ENCODE data around the gene NFATC2.
"Not testable (repeated sequence)": the region's sequence is repeated elsewhere in the genome, so short reads cannot be mapped to it uniquely, and the experiment has no call there.

Gene NFATC2

DNA sequence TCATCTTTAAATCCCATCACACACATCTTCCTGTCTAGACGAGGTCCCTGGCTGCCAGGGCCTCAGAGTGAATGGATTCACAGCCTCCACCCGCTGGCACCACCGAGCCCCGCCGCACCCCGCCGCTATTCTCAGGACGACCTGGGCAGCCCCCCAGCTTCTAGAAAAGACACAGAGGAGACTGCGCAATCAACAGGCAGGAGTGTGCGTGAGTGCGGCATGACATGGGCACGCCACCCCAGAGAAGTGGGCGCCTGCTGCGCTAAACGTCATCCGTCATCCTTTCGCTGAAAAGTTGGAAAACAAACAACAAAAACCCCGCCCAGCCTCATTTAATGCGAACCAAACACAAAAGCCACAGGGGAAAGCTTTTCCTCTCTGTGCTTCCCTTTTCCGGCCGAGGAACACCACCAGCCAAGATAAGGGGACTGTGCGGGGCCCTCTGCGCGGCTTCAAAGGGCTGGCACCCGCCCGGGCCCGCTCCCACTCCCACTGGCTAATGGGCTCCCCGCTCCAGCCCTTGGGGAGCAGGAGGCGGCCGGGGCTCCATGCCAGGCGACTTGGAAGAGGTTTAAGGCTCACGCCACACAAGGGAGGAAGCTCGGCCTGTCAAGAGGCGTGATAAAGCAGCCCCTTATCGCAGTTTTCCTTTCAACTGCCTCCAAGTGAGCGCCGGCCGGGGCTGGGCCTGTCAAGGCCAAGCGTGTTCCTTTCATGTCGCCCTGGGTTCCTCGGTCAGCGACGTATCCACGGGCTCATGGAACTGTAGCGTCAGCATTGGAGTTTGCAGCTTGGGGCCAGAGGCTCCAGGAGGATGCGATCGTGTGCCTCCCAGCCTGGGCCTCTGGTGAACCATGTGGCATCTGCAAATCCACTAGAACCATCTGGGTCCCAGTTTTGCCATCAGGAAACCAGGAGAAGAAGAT lies 50.1 kb downstream of the NFATC2 start:
- DNase-seq: peak; percentile 83

DNA sequence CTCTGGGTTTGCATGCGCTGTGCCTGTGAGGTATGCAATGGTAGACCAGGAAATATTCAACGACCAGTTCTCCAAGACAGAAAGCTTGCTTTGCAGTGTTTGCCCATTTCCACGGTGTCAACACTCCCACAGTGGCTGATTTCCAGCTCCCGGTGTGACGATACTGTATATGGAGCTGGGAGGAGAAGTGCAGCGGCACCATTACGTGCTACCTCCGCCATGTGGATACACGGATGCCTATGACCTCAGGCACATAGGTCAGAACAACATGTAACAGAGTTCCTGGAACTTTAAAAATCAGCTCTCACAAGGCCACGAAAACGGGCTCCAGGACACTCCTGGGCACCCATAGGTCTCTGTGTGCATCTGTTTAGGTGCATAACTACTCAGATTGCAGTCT lies 51.1 kb downstream of the NFATC2 start:
- no peak for DNase-seq

DNA sequence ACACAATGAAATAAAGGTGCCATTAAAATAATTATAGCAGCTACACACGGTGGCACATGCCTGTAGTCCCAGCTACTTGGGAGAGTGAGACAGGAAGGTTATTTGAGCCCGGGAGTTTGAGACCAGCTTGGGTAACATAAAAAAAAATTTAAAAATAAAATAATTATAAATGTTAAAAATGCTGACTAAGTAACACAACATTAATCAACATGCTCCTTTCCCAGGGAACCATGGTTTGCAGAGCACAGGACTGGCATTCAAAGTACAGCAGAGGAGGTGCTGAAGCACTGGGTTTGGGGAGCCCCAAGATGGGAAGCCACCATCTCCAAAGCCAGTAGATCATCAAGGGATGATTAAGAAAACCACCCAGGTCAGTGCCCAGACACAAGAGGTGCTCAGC lies 51.9 kb downstream of the NFATC2 start:
- DNase-seq: no peak

DNA sequence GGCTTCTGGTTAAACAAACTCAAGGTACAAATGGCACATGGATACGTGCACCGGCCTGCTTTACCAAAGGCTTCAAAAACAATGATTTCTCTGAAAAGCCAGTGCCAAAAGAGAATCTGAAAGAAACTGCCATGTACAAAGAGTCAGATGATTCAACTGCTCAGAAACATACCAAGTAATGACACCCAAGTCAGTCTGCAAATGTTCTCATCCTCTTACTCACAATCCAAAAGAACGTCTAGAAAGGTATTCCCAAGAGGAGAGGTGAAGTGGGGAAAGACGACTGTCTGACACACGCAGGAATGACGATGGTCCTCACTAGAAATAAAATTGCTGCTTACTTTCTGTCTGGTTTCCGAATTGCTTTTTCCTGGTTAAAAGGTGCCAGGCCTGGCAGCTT lies 52.9 kb downstream of the NFATC2 start:
- no peak for DNase-seq

DNA sequence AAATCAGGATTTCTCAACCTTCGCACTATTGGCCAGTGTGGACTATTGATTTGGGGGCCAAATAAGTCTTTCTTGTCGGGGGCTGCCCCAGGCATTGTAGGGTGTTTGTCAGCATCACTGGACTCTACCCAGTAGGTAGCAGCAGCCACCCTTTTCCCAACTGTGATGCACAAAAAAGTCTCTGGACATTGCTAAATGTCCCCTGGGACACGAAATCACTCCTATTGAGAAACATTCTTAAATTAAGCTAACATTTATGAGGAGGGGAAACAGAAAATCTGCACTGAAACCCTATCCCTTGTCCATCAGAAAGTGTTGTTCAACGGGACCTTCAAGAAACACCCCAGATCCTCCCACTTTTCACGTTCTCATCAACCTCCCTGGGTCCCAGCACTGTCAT lies 54.2 kb downstream of the NFATC2 start:
- no peak for DNase-seq

DNA sequence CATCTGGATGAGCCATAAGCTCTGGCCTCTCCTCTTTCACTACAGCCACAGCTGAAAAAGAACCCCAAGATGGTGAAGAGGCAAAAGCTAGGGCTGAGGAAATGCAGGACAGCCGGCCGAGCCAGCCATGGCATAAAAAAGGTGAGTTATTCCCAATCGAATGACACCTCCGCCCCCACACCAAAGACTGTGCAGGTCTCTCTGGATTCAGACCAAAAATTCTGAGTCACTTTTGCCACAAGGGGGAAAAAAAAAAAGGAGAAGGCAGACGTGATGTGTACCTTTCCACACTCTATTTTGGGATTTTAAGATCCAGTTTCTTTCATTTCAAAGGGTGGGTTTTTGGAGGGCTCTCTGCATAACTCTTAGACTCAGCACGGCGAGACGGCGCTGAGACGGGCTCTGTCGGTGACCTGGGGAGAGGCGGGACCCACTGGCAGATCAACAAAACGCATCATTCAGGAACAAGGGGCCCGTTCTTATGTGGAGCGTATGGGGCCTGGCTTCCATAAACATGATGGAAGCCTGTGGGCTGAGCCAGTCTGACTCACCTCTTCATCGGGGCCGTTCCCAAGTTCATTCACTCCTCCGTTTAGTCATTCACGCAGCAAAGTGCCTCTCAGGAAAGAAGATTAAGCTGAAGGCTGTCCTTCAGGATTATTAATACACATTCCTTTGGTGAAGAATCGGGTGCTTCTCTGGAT lies 54.8 kb downstream of the NFATC2 start:
- DNase-seq: peak; percentile 89

DNA sequence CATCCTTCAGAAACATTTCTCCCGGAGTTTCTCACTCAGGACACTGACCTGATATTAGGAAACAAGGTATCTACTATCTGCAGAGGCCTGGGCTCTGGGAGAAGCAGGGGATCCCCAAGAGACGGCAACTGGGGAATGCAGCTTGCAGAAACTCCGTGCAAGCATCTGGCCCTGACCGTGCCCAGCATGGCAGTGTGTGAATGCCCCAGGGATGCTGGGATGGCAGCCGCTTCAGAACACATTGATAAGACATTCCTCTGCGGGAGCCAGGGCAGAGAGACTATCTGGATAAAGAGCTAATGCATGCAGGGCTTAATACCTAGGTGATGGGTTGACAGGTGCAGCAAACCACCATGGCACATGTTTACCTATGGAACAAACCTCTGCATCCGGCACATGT lies 55.4 kb downstream of the NFATC2 start:
- no peak for DNase-seq

DNA sequence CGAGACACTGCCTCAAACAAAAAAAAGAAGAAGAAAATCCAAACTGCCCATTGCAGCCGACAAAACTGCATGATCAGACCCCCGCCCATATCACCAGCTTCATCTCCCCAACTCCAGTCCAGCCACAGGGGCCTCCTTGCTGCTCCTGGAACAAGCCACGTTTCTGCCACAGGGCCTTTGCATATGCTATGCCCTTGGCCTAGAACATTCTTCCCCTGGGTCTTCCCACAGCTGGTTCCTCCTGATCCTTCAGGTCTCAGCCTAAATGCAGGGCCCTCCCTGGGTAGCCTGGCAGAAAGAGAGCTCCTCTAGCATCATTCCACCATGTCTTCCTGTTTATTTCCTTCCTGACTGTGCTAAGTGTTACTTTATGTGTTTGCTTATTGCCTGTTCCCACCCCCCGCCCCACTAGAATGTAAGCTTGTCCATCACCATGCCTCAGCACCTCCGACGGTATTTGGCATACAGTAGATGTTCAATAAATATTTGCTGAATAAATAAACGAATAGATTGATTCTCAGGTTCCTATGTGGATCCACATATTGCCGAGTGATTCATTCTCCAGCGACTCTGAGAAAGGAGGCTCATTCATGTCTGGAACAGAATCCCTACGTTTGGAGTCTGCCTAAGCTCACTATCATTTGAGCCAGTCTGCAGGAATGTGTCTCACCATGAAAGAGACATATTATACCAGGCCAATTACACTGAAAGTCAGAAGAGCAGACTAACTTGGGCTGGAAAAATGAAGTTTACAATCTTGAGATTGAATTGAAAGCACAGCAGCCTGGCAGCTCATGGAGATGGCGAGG lies 56.1 kb downstream of the NFATC2 start:
- no peak for DNase-seq

DNA sequence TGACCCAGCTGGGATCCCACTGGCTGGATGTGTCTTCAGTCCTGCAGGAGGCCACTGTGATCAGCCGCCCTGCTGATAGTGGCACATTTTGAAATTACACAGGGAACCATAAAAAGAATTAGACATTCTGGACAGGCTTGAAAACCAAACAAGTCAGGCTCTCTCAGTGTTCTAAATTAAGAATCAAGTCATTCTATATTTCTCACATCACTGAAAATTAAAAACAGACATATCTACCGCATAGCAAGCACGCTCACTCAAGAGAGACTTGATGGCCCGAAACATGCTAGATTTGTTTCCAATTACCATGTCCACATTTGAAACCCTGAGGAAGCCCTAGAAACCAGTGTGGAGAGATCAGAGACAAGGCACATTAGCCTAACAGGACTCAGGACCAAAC lies 57.7 kb downstream of the NFATC2 start:
- no peak for DNase-seq

DNA sequence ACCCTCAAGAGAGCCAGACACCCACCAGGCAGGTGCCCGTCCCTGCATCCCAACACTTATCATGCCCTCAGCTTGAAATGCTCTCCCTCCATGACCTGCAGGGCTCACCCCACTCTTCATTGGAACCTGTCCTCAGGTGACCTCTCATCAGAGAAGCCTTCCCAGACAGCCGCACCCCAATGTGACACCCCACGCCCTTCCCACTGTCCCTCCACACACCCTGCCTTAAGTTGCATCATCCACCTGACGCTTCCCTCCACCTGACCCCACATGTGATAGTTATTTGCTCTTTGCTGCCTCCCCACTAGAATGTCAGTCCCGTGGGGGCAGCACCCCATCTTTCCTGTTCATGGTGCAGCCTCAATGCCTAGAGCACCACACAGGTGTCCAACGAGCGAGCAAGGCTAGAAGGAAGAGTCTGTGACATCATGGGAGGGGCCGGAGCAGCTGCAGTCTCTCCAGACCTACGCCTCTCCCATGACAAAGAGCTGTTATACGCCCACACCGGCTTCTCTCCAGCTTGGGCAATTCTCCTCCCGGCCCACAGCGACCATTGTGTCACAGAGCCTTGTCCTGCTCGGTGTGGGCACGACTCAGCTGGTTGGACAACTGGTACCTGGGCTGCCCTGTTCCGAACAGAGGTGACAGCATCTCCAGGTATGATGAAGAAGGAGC lies 58.2 kb downstream of the NFATC2 start:
- DNase-seq: no peak

DNA sequence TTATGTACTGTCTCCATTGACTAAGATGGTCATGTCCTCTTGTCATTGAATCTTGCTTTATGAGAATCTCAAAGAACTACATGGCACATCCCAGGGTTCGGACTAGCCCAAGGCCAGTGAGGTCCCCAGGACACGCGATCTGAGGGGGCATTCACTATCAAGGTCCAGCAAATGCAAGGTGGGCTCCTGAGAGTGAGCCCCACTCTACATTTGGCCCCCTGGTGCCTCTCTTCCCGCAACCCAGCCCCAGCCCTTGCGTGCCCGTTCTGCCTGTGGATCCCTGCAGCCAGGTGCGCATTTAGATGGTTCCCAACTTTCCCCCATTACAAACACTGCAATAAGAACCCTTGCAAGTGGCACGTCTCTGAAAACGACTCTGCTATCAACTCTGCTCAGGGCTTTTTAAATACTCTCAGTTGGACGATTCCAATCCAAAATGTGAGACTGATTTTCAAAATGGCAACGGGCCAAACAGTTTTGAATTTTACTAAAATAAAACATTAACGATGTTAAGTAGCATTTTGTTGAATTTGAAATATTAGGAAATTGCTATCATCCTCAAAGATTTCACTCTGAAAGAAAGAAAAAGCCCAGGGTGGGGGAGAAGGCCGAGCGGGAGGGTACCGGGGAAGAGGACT lies 59.6 kb downstream of the NFATC2 start:
- DNase-seq: no peak

DNA sequence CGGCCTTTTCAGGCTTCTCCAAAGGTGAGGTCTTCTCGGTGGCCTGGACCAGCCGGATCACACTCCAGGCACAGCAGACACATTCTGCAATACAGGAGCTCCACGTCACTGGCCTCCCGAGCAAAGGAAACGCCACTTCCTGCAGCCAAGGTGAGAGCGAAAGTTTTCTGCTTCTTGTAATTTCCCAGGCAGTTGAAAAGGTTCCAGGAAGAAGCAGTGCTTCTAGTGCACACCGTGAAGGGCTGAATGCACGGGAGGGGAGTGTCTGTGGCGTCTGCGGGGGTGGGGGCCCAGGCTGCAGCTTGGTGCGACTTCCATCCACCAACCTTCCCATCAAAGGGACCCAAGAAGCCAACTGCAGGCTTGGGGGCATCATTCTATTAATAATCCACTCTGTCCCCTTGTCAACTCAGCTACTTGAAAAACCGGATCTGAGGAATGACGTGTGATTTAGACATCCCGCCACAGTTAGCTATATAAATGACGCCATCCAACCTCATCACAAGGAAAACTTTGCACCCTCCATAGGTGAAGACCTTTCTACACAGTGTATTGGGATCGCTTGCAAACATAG lies 61.1 kb downstream of the NFATC2 start:
- no peak for DNase-seq

DNA sequence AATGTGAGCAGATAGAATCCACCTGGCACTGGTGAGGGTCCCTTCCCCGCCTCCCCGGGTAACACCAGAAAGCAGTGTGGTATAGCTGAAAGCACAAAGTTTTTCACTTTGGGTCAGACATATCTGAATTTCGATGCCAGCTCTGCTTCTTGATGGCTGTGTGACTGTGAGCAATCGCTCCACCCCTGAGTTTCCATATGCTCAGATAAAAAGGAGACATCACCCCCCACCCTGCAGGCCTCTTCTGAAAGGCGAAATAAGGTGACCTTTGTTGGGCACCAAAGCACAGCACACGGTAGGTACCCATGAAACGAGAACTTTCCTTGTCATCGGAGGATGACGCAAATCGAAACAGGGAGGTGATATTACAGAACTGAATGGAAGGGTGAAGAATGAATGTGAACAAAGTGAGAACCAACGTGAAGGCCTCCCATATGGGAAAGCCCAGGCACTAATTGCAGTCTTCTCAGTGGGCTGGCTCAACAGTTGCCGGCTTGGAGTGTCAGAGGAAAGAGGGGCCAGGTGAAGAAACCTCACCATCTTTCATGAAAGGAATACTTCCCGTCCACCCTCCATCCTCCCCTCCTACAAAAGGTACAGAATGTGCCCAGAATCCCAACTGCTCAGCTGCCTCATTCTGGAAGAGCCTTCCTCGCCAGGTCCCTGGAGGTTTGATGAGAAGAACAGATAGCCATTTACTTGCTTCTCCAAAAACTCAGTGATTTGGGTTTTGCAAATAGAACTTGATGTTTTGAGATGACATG lies 61.8 kb downstream of the NFATC2 start:
- no peak for DNase-seq

DNA sequence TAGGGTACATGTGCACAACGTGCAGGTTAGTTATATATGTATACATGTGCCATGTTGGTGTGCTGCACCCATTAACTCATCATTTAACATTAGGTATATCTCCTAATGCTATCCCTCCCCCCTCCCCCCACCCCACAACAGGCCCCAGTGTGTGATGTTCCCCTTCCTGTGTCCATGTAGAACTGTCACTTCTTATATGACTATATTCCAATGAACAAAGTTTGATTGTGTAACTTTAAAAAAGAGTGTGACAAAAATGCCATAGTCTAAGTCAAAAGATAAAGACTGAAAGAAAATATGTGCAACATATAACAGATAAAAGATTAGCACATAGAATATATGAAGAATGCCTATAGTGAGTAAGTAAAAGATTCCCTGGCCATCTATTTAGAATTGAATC lies 66.4 kb downstream of the NFATC2 start:
- DNase-seq: not testable (repeated sequence)

DNA sequence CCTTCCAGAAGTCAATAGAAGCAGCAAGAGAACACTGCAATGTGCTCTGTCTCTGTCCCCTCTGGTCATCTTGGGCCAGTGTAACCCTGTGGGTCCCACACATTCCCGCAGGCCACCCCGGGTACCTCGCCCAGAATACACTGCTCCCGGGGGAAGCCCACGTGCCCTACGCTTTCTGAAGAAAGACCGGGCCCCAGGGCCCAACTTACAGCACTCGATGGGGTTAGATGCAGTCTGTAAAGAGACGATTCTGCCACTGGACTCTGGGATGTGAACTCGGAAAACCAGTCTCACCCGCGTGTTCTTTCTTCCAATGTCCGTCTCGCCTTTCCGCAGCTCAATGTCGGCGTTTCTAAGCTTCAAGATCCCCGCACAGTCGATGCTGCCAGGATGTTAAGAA lies 68.7 kb downstream of the NFATC2 start:
- no peak for DNase-seq

DNA sequence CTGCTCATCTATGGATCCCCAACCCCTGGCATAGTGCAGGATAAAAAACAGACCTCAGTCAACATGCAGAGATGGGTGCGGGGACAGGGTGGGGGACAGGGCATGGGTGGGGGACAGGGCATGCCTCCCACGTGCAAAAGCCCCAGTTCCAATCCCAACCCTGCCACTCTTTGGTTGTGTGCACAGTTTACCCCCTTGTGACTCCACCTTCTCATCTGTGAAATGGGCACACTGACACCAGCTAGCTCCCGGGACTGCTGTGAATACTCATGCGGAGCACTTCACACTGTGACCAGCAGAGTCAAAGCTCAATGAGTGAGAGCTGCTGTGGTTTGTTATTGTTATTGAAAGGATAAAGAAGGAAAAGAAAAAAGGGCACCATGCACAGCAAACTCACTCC lies 69.3 kb downstream of the NFATC2 start:
- DNase-seq: no peak

DNA sequence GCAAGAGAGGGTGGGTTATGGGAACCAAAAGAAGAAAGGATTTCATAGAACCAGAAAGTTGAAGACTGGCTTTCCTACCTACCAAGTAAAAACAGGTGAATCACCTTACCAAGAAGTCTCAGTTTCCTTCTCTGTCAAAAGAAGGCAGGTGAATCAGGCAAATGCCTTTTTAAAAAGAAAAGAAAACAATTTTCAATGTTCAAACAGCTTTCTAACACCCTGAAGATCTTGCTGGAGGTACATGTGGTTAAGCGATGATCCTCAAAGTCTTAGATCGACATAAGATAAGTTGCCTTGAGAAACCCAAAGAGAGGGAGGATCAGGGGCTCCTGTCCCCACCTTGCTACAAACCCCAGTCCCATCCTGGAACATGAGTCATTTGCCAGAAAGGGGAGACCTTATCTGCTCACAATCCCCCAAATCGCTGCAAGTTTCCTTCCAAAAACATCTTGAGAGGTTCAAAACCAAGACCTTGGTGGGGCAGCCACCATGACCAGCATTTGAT lies 71.6 kb downstream of the NFATC2 start:
- DNase-seq: no peak

DNA sequence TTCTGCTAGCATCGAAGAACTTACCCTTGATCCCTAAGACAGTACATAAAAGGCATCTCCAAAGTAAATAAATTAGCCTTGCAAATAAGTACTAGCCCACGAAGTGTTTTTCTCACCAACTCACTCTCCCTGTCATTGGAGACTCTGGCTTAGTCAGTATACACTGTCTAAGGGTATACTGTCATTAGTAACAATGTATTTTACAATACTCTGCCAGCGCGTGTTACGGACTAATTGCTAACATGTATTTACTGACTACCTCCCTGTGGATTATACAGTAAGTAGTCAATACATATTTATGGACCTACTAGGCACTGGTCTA lies 72.1 kb downstream of the NFATC2 start:
- no peak for DNase-seq

DNA sequence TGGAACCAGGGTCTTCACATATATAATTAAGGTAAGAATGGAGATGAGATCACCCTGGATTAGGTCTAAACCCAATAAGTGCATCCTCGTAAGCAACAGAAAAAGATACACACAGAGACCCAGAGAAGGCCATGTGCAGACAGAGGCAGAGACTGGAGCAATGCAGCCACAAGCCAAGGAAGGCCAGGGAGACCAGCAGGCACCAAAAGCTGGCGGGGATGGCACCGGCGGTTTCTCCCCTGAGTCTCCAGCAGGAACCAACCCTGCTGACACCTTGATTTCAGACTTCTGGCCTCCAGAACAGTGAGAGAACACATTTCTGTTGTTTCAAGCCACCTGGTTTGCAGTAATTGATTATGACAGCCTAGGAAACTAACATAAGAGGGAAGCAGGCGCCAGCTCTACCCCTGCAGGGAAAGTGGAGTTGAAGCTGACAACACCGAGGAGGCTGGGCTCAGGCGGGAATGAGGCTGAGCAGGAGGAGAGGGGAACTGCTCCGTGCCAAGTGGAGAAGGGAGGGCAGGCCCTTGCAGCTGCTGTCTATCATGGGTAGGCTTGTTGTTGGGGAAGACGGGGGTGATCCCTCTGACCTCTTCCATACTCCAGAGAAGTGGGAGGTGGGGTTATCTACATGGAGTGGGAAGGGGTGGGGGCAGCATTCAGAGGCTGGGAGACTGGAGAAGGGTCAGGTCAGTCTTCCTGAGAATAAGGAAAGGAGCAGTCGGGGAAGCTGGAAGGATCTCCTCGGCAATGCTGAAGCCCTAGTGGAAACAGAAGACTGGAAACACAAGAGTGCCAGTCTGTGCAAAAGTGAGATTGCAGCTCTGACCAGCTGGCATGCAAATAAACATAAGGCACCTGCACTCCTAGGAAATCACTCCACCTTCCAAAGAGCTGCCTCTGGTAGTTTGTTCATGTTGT lies 72.7 kb downstream of the NFATC2 start:
- no peak for DNase-seq

DNA sequence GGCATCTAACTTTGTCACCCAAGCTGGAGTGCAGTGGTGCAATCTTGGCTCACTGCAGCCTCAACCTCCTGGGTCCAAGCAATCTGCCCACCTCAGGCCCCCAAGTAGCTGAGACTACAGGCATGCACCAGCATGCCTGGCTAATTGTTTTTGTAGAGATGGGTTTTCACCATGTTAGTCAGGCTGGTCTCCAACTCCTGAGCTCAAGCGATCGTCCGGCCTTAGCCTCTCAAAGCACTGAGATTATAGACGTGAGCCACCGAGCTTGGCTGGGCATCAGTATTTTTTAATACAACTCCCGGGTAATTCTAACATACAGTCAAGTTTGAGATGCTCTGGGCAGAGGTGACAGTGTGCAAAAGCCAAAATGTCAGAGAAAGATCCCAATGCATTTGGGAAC lies 73.5 kb downstream of the NFATC2 start:
- no peak for DNase-seq

Measured in NCI-H226 (cell line).